HEK293 (cell line): ENCODE measurements around the gene HOXC10.

Source experiments
- BCL11A ChIP-seq: fragments of 450-650 bp; formaldehyde crosslinking; IDR thresholded peaks from 2 replicates; pipeline ENCODE4 v1.5.1; 2016; ENCODE audit warnings: low read depth, missing biosample characterization, missing genetic modification characterization
- IKZF3 ChIP-seq: fragments of 450-650 bp; IDR thresholded peaks from 2 replicates; pipeline ENCODE4 v1.5.0; 2018; ENCODE audit warnings: missing biosample characterization, mild to moderate bottlenecking, missing genetic modification characterization, moderate library complexity
- KLF10 ChIP-seq: fragments of 450-650 bp; IDR thresholded peaks from 2 replicates; pipeline ENCODE4 v1.5.1; 2018; ENCODE audit warnings: missing biosample characterization, mild to moderate bottlenecking, missing genetic modification characterization
- KLF16 ChIP-seq: fragments of 450-650 bp; formaldehyde crosslinking; IDR thresholded peaks from 2 replicates; pipeline ENCODE4 v1.5.1; 2017; ENCODE audit warnings: missing biosample characterization, missing genetic modification characterization
- PRDM1 ChIP-seq: fragments of 450-650 bp; formaldehyde crosslinking; IDR thresholded peaks from 2 replicates; pipeline ENCODE4; 2016; ENCODE audit warnings: missing biosample characterization, missing genetic modification characterization
- SETDB1 ChIP-seq: IDR thresholded peaks from one replicate; pipeline ENCODE4 v1.6.1; 2017; ENCODE audit warnings: mild to moderate bottlenecking, low read length, moderate library complexity, mixed read lengths; ENCODE audit not compliant: insufficient read length
- SP3 ChIP-seq: fragments of 450-650 bp; formaldehyde crosslinking; IDR thresholded peaks from 2 replicates; pipeline ENCODE4 v1.5.1; 2016; ENCODE audit warnings: missing biosample characterization, missing genetic modification characterization
- TCF7L2 ChIP-seq: IDR thresholded peaks from 2 replicates; pipeline ENCODE4 v1.6.1; 2011; ENCODE audit warnings: low read depth, mild to moderate bottlenecking, inconsistent platforms, low read length, moderate library complexity, borderline replicate concordance
- WT1 ChIP-seq: fragments of 450-650 bp; formaldehyde crosslinking; IDR thresholded peaks from 2 replicates; pipeline ENCODE4 v1.5.1; 2016; ENCODE audit warnings: missing biosample characterization, missing genetic modification characterization
- ZBTB48 ChIP-seq: fragments of 450-650 bp; formaldehyde crosslinking; IDR thresholded peaks from 2 replicates; pipeline ENCODE4 v1.5.1; 2016; ENCODE audit warnings: missing biosample characterization, missing genetic modification characterization
- ZBTB8A ChIP-seq: fragments of 450-650 bp; formaldehyde crosslinking; IDR thresholded peaks from 2 replicates; pipeline ENCODE4 v1.5.1; 2016; ENCODE audit warnings: missing biosample characterization, missing genetic modification characterization
- ZEB2 ChIP-seq: fragments of 450-650 bp; formaldehyde crosslinking; IDR thresholded peaks from 2 replicates; pipeline ENCODE4 v1.5.1; 2016; ENCODE audit warnings: missing biosample characterization, missing genetic modification characterization
- ZFP37 ChIP-seq: fragments of 450-650 bp; formaldehyde crosslinking; IDR thresholded peaks from 2 replicates; pipeline ENCODE4 v1.5.1; 2016; ENCODE audit warnings: missing biosample characterization, missing genetic modification characterization
- ZFP69B ChIP-seq: fragments of 450-650 bp; formaldehyde crosslinking; IDR thresholded peaks from 2 replicates; pipeline ENCODE4 v1.5.1; 2016; ENCODE audit warnings: missing biosample characterization, missing genetic modification characterization
- ZNF132 ChIP-seq: fragments of 450-650 bp; formaldehyde crosslinking; IDR thresholded peaks from 2 replicates; pipeline ENCODE4 v1.5.1; 2017; ENCODE audit warnings: missing biosample characterization, missing genetic modification characterization, borderline replicate concordance
- ZNF169 ChIP-seq: fragments of 450-650 bp; formaldehyde crosslinking; IDR thresholded peaks from 2 replicates; pipeline ENCODE4 v1.5.1; 2016; ENCODE audit warnings: missing biosample characterization, missing genetic modification characterization
- ZNF175 ChIP-seq: fragments of 450-650 bp; formaldehyde crosslinking; IDR thresholded peaks from 2 replicates; pipeline ENCODE4 v1.5.1; 2016; ENCODE audit warnings: missing biosample characterization, missing genetic modification characterization
- ZNF214 ChIP-seq: fragments of 450-650 bp; formaldehyde crosslinking; IDR thresholded peaks from 2 replicates; pipeline ENCODE4 v1.5.1; 2017; ENCODE audit warnings: missing biosample characterization, mild to moderate bottlenecking, missing genetic modification characterization, borderline replicate concordance
- ZNF274 ChIP-seq, 2 experiments: fragments of 200-500 bp in 1 of 2; fragments of 450-650 bp in 1 of 2; sonication (Bioruptor generic) in 1 of 2; formaldehyde crosslinking in 1 of 2; IDR thresholded peaks; 2 replicates each; pipeline versions ENCODE4 v1.5.1 to v1.6.1; 2014 to 2016; ENCODE audit warnings: borderline replicate concordance in 1 of 2, inconsistent platforms in 1 of 2, low read length in 1 of 2, missing biosample characterization in 1 of 2, missing genetic modification characterization in 1 of 2
- ZNF350 ChIP-seq: fragments of 450-650 bp; formaldehyde crosslinking; IDR thresholded peaks from 2 replicates; pipeline ENCODE4 v1.5.0; 2017; ENCODE audit warnings: missing biosample characterization, mild to moderate bottlenecking, missing genetic modification characterization
- ZNF473 ChIP-seq: fragments of 450-650 bp; formaldehyde crosslinking; IDR thresholded peaks from 2 replicates; pipeline ENCODE4 v1.5.1; 2017; ENCODE audit warnings: missing biosample characterization, missing genetic modification characterization
- ZNF521 ChIP-seq: fragments of 450-650 bp; formaldehyde crosslinking; IDR thresholded peaks from 2 replicates; pipeline ENCODE4 v1.5.1; 2017; ENCODE audit warnings: missing biosample characterization, mild to moderate bottlenecking, missing genetic modification characterization
- ZNF549 ChIP-seq: fragments of 450-650 bp; IDR thresholded peaks from 2 replicates; pipeline ENCODE4 v1.5.1; 2018; ENCODE audit warnings: missing biosample characterization, missing genetic modification characterization, mild to moderate bottlenecking, inconsistent platforms, moderate library complexity
- ZNF571 ChIP-seq: fragments of 450-650 bp; formaldehyde crosslinking; IDR thresholded peaks from 2 replicates; pipeline ENCODE4 v1.5.0; 2017; ENCODE audit warnings: missing biosample characterization, missing genetic modification characterization
- ZNF626 ChIP-seq: fragments of 450-650 bp; sonication (Bioruptor Pico); formaldehyde crosslinking; IDR thresholded peaks from 2 replicates; pipeline ENCODE4 v1.5.1; 2018; ENCODE audit warnings: missing biosample characterization, missing genetic modification characterization, inconsistent platforms
- ZNF747 ChIP-seq: fragments of 450-650 bp; formaldehyde crosslinking; IDR thresholded peaks from 2 replicates; pipeline ENCODE4 v1.5.1; 2016; ENCODE audit warnings: missing biosample characterization, missing genetic modification characterization
- ZSCAN23 ChIP-seq: fragments of 450-650 bp; formaldehyde crosslinking; IDR thresholded peaks from 2 replicates; pipeline ENCODE4 v1.5.1; 2016; ENCODE audit warnings: missing biosample characterization, missing genetic modification characterization
- ZXDB ChIP-seq: fragments of 450-650 bp; formaldehyde crosslinking; IDR thresholded peaks from 2 replicates; pipeline ENCODE4 v1.5.1; 2016; ENCODE audit warnings: missing biosample characterization, missing genetic modification characterization
- TF ChIP-seq, protein P1 (sequence below): fragments of 450-650 bp; formaldehyde crosslinking; IDR thresholded peaks from 2 replicates; pipeline ENCODE4 v1.5.1; 2016; ENCODE audit warnings: missing biosample characterization, missing genetic modification characterization
- TF ChIP-seq, protein P2 (sequence below): IDR thresholded peaks from 2 replicates; pipeline ENCODE4 v1.6.1; 2011; ENCODE audit warnings: mild to moderate bottlenecking, low read depth, low read length, borderline replicate concordance
- TF ChIP-seq, protein P3 (sequence below): fragments of 450-650 bp; formaldehyde crosslinking; IDR thresholded peaks from 2 replicates; pipeline ENCODE4 v1.5.1; 2016; ENCODE audit warnings: missing biosample characterization, missing genetic modification characterization
- TF ChIP-seq, protein P4 (sequence below): fragments of 450-650 bp; formaldehyde crosslinking; IDR thresholded peaks from 2 replicates; pipeline ENCODE4 v1.5.1; 2016; ENCODE audit warnings: missing biosample characterization, missing genetic modification characterization
- TF ChIP-seq, protein P5 (sequence below): fragments of 450-650 bp; formaldehyde crosslinking; IDR thresholded peaks from 2 replicates; pipeline ENCODE4; 2016; ENCODE audit warnings: missing biosample characterization, missing genetic modification characterization
- TF ChIP-seq, protein P6 (sequence below): fragments of 450-650 bp; formaldehyde crosslinking; IDR thresholded peaks from 2 replicates; pipeline ENCODE4 v1.5.1; 2017; ENCODE audit warnings: missing biosample characterization, missing genetic modification characterization

The HOXC10 gene

DNA sequence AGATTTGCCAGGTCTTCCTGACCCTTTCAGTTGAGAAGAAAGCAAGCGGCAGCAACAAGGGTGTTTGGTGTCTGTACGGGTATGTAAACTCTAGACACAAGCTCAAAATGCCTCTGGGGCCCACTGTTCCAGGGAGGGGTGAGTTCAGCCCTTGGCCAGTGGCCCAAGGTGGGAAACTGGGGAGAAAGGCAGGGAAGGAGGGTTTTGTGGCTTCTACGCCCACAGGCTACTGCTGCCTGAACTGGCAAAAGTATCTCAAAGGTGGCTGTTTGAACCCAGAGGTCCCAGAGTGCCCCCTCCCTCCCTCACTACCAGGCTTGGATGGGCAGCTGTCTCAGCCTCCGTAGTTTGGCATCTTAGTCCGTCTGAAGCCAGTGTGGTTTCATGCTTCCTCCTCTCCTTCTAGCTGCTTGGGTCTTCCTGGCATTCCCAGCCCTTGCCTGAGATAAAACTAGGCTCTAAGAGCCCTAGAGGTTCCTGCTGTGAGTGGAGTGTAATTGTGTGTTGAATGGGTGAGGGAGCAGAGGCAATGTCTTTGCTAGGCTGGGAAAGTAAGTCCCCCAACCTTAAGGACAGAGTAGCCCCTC lies 53.4 kb downstream of the HOXC10 start (continued):
- TF ChIP-seq, protein P1, sequence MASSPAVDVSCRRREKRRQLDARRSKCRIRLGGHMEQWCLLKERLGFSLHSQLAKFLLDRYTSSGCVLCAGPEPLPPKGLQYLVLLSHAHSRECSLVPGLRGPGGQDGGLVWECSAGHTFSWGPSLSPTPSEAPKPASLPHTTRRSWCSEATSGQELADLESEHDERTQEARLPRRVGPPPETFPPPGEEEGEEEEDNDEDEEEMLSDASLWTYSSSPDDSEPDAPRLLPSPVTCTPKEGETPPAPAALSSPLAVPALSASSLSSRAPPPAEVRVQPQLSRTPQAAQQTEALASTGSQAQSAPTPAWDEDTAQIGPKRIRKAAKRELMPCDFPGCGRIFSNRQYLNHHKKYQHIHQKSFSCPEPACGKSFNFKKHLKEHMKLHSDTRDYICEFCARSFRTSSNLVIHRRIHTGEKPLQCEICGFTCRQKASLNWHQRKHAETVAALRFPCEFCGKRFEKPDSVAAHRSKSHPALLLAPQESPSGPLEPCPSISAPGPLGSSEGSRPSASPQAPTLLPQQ (tag by site-specific recombination), result peak; percentile 98
- no peak for TF ChIP-seq TCF7L2
- no peak for TF ChIP-seq ZNF175
- TF ChIP-seq, protein P2, sequence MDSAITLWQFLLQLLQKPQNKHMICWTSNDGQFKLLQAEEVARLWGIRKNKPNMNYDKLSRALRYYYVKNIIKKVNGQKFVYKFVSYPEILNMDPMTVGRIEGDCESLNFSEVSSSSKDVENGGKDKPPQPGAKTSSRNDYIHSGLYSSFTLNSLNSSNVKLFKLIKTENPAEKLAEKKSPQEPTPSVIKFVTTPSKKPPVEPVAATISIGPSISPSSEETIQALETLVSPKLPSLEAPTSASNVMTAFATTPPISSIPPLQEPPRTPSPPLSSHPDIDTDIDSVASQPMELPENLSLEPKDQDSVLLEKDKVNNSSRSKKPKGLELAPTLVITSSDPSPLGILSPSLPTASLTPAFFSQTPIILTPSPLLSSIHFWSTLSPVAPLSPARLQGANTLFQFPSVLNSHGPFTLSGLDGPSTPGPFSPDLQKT, result no peak
- no peak for TF ChIP-seq ZNF473 (tag by site-specific recombination)
- no peak for TF ChIP-seq KLF16 (tag by site-specific recombination)
- no peak for TF ChIP-seq IKZF3
- no peak for TF ChIP-seq ZNF626
- TF ChIP-seq ZFP37 (tag by site-specific recombination), result no peak
- TF ChIP-seq ZNF549 (tag by site-specific recombination), result no peak
- TF ChIP-seq, protein P3, sequence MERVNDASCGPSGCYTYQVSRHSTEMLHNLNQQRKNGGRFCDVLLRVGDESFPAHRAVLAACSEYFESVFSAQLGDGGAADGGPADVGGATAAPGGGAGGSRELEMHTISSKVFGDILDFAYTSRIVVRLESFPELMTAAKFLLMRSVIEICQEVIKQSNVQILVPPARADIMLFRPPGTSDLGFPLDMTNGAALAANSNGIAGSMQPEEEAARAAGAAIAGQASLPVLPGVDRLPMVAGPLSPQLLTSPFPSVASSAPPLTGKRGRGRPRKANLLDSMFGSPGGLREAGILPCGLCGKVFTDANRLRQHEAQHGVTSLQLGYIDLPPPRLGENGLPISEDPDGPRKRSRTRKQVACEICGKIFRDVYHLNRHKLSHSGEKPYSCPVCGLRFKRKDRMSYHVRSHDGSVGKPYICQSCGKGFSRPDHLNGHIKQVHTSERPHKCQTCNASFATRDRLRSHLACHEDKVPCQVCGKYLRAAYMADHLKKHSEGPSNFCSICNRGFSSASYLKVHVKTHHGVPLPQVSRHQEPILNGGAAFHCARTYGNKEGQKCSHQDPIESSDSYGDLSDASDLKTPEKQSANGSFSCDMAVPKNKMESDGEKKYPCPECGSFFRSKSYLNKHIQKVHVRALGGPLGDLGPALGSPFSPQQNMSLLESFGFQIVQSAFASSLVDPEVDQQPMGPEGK, result no peak
- TF ChIP-seq ZBTB8A, result no peak
- TF ChIP-seq WT1, result no peak
- no peak for TF ChIP-seq ZNF747 (tag by site-specific recombination)
- TF ChIP-seq, protein P4, sequence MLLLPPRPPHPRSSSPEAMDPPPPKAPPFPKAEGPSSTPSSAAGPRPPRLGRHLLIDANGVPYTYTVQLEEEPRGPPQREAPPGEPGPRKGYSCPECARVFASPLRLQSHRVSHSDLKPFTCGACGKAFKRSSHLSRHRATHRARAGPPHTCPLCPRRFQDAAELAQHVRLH (tag by site-specific recombination), result no peak
- TF ChIP-seq ZEB2 (tag by site-specific recombination), result no peak
- no peak for TF ChIP-seq ZNF132
- no peak for TF ChIP-seq BCL11A (tag by site-specific recombination)
- TF ChIP-seq ZNF571 (tag by site-specific recombination), result no peak
- peak; percentile 92; the same call in 1 of the 2 replicates for TF ChIP-seq ZBTB48 (tag by site-specific recombination)
- TF ChIP-seq ZNF521, result no peak
- TF ChIP-seq SP3 (tag by site-specific recombination), result no peak
- no peak for TF ChIP-seq KLF10
- TF ChIP-seq ZNF274 (IDR thresholded peaks at IDR 0.05; ENCODE audit: low read length), result no peak
- TF ChIP-seq ZNF274 (tag by site-specific recombination; IDR thresholded peaks at IDR 0.05; ENCODE audit: borderline replicate concordance), result no peak
- TF ChIP-seq ZSCAN23 (tag by site-specific recombination), result no peak
- TF ChIP-seq, protein P5, sequence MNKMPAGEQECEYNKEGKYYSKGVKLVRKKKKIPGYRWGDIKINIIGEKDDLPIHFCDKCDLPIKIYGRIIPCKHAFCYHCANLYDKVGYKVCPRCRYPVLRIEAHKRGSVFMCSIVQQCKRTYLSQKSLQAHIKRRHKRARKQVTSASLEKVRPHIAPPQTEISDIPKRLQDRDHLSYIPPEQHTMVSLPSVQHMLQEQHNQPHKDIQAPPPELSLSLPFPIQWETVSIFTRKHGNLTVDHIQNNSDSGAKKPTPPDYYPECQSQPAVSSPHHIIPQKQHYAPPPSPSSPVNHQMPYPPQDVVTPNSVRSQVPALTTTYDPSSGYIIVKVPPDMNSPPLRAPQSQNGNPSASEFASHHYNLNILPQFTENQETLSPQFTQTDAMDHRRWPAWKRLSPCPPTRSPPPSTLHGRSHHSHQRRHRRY (tag by site-specific recombination), result no peak
- no peak for TF ChIP-seq SETDB1
- no peak for TF ChIP-seq ZNF350 (tag by site-specific recombination)
- TF ChIP-seq, protein P6, sequence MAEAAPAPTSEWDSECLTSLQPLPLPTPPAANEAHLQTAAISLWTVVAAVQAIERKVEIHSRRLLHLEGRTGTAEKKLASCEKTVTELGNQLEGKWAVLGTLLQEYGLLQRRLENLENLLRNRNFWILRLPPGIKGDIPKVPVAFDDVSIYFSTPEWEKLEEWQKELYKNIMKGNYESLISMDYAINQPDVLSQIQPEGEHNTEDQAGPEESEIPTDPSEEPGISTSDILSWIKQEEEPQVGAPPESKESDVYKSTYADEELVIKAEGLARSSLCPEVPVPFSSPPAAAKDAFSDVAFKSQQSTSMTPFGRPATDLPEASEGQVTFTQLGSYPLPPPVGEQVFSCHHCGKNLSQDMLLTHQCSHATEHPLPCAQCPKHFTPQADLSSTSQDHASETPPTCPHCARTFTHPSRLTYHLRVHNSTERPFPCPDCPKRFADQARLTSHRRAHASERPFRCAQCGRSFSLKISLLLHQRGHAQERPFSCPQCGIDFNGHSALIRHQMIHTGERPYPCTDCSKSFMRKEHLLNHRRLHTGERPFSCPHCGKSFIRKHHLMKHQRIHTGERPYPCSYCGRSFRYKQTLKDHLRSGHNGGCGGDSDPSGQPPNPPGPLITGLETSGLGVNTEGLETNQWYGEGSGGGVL (tag by site-specific recombination), result no peak
- TF ChIP-seq ZXDB, result peak; percentile 61; the same call in 1 of the 2 replicates
- TF ChIP-seq ZNF214 (tag by site-specific recombination), result no peak
- no peak for TF ChIP-seq PRDM1 (tag by site-specific recombination)
- no peak for TF ChIP-seq ZNF169 (tag by site-specific recombination)
- peak; percentile 88 for TF ChIP-seq ZFP69B (tag by site-specific recombination)
